Measurements from ENCODE around the gene IL17F.

IL17F gene

GRCh38 chr6:52187098-52187497, 57.2 kb downstream of the IL17F start:
- no peaks in the 10 kb centered on the region for H3K36me3 ChIP-seq (ENCODE audit: low read length)
- no peaks in the 10 kb centered on the region for H3F3A ChIP-seq (ENCODE audit: insufficient read depth)
- H3K4me3 ChIP-seq (ENCODE audit: insufficient read depth, low read length, poor library complexity, severe bottlenecking): no peak overlapping the region
- H3K9me2 ChIP-seq (replicated peaks; ENCODE audit: insufficient read depth, low read length): no peaks in the 10 kb centered on the region
- H3K9me3 ChIP-seq (ENCODE audit: insufficient read depth, low read length): no peaks in the 10 kb centered on the region
- H3K9ac ChIP-seq (ENCODE audit: low read length): no peak overlapping the region
- H3K27me3 ChIP-seq (ENCODE audit: low read length): peaks cover 8% of the 10 kb centered on the region; the same call in 1 of the 2 replicates
- H4K20me1 ChIP-seq (ENCODE audit: low read depth, low read length): no peaks in the 10 kb centered on the region
- no peaks in the 10 kb centered on the region for H3K79me2 ChIP-seq (ENCODE audit: insufficient read depth, low read length)
- TF ChIP-seq EZH2phosphoT487 (conservative IDR thresholded peaks at IDR 0.05; ENCODE audit: low read length) (no peak), CTCF (IDR thresholded peaks at IDR 0.05; ENCODE audit: insufficient read depth, low read length, poor library complexity, severe bottlenecking) (no peak)
- no peak overlapping the region for H3K27ac ChIP-seq (ENCODE audit: low read depth, low read length)
- no peak overlapping the region for H3K4me2 ChIP-seq (ENCODE audit: low read depth, low read length, poor library complexity, severe bottlenecking)
- no peak overlapping the region for H2AFZ ChIP-seq (ENCODE audit: low read depth, low read length, severe bottlenecking)

Measured in SU-DHL-6 (cell line).